Transverse colon (tissue), 3 donors: ENCODE results near the gene HMMR.

ENCODE experiments used
- CTCF ChIP-seq, 5 experiments: fragments of 200-600 bp in 3 of 5; fragments of 450-650 bp in 2 of 5; sonication (generic) in 3 of 5; IDR thresholded peaks; 1 replicate in 2 of 5; 2 replicates in 3 of 5; pipeline ENCODE4 v1.5.1; 2016 to 2017; ENCODE audit warnings: antibody characterized with exemption in 5 of 5, inconsistent platforms in 3 of 5, mild to moderate bottlenecking in 2 of 5, moderate library complexity in 1 of 5
- EP300 ChIP-seq: sonication (generic); formaldehyde crosslinking; IDR thresholded peaks from one replicate; pipeline ENCODE4 v1.6.1; 2017; ENCODE audit warnings: antibody characterized with exemption, low read depth
- POLR2A ChIP-seq: fragments of 450-650 bp; IDR thresholded peaks from one replicate; pipeline ENCODE4 v1.6.1; 2016; ENCODE audit warnings: antibody characterized with exemption, mild to moderate bottlenecking, moderate library complexity

- peak; percentile 89 for TF ChIP-seq POLR2A
- TF ChIP-seq CTCF (IDR thresholded peaks at IDR 0.05): peak in 2 of 5 experiments; percentile 14 to 39
- TF ChIP-seq EP300: no peak
Measured at GRCh38 chr5:163459819-163460561, 442 bp upstream of the HMMR start, which contains the start of gene NUDCD2.
